ENCODE data around the gene GPR39.
A peak's percentile ranks its signal among the peaks of the same experiment; 100 is the strongest.

GPR39 gene

DNA sequence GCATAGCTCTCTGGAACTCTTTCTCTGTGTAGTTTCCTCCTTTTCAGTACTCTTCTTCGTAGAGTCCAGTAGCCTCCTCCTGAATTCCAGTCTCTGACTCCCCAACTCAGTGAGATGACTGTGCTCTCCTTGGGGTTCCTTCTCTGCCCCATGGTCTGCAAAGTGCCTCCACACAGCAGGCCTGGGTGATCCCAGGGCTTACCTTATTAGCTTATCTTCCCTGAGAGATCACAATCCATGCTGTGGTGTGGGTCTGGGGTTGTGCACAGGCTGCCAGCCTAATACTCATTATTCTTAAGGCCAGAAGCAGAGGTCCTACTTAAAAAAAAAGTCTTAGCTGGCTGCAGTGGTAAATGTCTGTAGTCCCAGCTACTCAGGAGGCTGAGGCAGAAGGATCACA lies 4.6 kb upstream of the GPR39 start:
- H3K4me3 ChIP-seq (ENCODE audit: low read depth, low read length) = no peak overlapping the region

GRCh38 chr2:132414081-132414480 lies 2.5 kb upstream of the GPR39 start:
- no peak overlapping the region for H3K4me3 ChIP-seq (ENCODE audit: low read depth, low read length)

DNA sequence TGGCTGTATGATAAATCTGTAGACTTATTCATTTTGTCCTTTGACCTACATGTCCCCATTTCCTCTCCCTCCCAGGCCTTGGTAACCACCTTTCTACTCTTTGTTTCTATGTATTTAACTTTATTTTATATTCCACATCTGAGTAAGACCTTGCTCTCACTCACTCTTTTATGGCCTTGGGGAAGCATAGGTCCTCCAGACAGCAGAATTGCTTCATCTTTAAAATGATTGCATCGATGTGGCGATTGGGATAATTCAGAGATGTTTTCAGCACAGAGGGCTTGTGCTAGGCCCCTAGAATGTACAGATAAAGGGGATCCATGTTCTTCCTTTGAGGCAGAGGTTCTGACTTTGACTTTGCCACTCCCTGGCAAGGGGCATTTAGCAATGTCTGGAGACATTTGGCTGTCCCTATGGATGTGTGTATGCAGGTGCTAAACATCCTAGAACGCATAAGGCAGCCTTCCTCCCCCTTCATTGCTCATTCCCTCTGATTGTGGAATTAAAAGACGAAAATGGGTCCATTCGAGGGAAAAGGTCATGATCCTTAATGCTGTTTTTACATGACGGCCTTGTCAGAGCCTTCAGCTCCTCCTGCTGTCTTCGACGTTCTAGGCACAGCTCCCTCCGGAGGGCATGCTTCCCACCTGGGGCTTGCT lies 1.2 kb upstream of the GPR39 start:
- H3K4me3 ChIP-seq (ENCODE audit: low read depth, low read length) = peak overlapping the region; percentile 47

GRCh38 chr2:132415915-132416722 lies 486 bp upstream of the GPR39 start:
- peak overlapping the region; percentile 47 for H3K4me3 ChIP-seq (ENCODE audit: low read depth, low read length)

- no peak overlapping the region for H3K4me3 ChIP-seq (ENCODE audit: low read depth, low read length)
Measured at GRCh38 chr2:132417430-132418035, 928 bp downstream of the GPR39 start.

DNA sequence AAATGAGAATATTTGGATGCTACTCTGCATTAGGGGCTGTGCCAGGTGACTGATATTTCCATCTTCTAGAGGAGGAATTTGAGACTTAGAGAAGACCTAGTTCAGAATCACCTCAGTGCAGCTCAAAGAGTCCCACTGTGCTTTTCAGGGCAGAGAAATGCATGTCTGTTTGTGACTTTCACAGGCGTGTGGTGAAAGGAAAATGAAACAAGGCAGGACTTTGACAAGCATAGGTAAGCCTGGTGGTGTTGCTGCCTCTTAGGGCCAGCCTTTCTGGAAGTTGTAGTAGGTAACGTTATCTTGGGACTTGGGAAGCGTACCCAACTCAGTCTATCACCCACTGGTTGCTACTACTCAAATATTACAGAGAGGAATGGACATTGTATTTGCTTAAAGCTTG lies 2.6 kb downstream of the GPR39 start:
- H3K4me3 ChIP-seq (ENCODE audit: low read depth, low read length) = no peak overlapping the region

DNA sequence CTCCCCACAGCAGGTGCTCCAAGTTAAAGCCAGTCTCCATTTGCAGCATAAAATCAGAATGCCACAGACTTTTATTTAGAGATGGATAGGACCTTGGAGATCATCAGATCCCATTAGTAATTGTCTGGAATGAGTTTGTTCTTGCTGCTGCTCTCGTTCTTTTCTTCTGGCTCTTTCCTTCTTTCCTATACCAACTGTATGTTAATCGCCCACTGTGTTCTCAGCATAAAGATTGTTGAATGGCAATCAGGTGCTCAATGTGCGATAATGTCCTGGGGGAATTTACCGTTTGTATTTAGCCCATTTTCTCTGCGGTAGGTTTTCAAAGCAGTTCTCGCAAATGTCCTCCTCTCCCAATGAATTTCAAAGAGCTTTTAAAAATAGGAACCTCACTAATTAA lies 3.3 kb downstream of the GPR39 start:
- no peak overlapping the region for H3K4me3 ChIP-seq (ENCODE audit: low read depth, low read length)

DNA sequence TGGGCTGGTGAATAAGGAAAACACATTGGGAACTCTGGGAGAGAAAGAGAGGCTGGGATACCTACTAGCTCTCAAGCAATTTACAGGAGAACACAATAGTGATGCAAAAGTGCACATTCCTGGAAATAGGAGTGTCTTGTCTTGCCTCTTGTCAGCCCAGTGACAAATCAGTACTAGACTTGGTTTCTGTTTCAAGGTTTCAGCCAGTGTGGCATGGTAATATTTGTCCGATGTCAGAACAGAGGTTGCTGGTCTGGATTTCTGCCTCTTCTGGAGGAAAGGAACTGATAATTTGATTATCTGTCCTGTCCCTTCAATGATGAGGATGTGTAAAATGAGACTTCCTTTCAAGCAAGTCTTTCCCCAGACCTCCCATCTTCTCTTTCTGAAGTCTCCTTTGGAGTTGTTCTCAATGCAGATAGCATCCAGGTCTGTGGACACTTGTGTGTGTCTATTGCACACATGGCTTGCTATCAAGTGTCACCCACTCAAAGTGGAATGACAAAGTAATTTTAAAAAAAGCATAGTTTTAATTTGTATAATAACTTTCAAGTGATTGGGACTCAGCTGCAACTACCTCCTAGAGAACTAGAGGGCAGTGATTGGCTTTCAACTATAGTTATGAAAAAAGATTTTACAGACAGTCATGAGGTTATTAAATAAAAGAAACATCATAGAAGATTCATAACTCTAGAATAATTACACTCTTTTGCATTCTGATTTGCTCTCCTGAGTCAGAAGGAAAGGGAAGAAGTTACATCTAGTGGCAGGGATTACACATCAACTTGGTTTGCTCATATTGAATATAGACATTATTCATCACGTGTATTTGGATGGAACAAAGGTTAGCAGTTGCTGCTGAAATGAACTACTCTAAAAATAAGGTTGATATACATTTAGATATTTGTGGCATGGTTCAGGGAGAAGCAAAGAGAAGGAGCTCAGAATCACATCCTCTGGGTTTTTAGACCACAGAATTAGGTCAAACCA lies 4.5 kb downstream of the GPR39 start:
- no peak overlapping the region for H3K4me3 ChIP-seq (ENCODE audit: low read depth, low read length)

DNA sequence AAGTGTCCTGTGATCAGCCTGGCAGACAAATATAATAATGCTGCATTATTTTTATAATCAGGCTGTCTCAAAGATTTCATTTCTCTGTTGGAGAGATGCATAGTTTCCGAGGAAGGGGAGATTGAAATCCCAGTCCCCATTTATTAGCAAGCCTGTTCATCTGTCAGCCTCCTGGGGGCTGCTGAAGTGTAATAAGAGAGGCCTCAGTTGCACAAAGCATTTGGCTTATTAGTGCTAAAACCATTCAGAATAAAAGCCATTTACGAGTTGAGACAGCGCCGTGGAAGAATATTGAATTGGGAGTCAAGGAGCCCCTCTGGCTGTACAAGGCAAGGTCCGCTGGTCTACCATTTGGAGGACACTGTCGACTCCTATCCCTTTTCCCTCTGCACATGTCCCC lies 6.1 kb downstream of the GPR39 start:
- no peak overlapping the region for H3K4me3 ChIP-seq (ENCODE audit: low read depth, low read length)

- H3K4me3 ChIP-seq (ENCODE audit: low read depth, low read length) = no peak overlapping the region
Measured at GRCh38 chr2:132424526-132425121, 8.0 kb downstream of the GPR39 start.

DNA sequence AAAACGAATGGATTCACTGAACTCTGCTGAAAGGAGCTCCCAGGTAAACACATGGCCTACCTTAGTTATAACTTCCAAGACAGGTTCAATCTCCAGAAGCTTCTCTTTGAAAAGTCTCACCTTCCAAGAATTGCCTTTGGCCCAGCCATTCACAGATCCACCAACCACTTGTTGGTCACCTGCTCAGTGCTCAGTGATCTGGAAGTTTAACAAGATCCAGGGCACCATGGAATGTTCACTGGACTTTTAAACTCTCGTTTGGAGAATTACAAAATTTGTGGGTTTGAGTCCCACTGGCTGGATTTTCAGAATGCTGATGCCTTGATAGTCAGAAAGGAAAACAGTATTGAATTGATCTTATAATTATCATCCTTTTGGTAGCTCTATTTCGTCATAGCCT lies 9.4 kb downstream of the GPR39 start:
- H3K4me3 ChIP-seq (ENCODE audit: low read depth, low read length) = no peak overlapping the region

DNA sequence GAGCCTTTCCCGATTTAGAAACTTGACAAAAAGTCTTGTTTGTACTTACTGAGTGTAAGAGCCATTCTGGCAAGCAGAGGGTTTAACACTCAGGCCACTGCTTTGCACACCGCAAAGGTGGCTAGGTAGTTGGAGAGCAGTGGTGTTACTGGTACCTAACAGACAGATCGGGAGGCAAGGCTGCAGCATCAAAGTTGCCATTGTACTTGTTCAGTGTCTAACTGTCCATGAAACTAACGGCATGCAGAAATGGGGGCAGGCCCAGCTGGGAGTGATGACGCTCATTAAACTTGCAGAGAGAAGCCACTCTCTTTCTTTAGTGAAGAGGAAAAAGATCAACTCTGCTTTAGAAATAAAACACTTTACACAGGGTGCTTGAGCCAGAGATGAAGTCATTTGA lies 10.1 kb downstream of the GPR39 start:
- H3K4me3 ChIP-seq (ENCODE audit: low read depth, low read length) = no peak overlapping the region

DNA sequence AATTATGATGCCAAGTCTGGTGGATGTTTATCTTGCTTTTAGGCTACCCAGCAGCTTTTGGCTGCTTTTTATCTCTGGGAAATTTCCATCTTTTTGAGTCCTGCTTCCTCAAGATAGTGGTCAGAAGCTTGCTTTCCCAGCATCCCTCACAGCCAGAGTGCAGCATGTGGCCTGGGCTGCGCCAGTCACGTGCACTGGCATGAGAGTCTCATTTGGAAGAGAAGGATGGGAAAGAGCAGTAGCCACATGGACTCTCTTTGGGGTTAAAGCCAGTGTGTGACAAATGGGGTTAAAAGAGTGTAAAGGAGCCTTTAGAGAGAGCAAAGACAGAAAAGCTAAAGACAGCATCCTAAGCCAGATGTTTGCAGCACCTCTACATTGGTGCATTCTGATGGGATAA lies 12.7 kb downstream of the GPR39 start:
- H3K4me3 ChIP-seq (ENCODE audit: low read depth, low read length) = no peak overlapping the region

DNA sequence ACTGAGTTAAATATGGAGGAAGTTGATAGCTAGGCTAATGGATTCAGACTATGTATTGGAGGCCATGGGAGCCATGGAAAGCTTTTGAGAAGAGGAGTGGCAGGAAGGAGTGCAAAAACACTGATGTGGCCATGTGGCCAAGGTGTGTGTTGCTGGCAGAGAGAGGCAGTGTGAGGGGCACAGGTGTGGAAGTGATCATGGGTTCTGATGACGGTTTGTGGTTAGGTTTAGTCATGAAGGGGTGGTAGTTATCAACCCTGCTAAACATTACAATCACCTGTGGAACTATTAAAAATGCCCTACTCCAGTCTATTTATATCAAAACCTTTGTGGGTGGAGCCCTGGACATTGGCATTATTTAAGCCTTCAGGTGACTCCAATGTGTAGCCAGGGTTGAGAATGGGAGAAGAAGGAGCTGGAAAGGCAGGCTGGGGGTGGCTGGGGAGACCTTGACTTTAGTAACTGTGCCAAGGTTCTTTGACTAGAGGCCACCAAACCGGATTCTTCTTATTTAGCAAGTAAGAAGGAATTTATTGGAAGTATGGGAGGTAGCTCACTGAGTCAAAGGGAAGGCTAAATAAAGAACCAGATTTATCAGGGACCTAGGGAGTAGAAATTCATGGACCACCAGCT lies 13.5 kb downstream of the GPR39 start:
- no peak overlapping the region for H3K4me3 ChIP-seq (ENCODE audit: low read depth, low read length)

DNA sequence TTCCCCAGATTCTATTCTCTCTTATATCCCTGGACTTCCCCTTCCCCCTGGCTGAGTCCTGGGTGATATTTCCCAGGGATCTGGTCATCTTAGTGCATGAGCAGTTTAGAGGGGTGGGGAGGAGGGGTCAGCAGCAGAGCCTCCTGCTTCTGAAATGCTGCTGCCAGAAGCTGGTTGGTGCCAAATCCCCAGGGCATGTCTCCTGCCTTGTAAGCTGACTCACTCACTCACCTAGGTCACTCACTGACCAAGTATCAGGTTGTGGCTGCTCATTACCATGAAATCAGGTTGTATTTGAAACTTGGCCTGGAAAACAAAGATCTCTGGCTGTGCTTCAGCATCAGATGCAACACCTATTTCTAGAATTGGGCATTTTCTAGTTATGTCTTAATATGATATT lies 14.3 kb downstream of the GPR39 start:
- no peak overlapping the region for H3K4me3 ChIP-seq (ENCODE audit: low read depth, low read length)

DNA sequence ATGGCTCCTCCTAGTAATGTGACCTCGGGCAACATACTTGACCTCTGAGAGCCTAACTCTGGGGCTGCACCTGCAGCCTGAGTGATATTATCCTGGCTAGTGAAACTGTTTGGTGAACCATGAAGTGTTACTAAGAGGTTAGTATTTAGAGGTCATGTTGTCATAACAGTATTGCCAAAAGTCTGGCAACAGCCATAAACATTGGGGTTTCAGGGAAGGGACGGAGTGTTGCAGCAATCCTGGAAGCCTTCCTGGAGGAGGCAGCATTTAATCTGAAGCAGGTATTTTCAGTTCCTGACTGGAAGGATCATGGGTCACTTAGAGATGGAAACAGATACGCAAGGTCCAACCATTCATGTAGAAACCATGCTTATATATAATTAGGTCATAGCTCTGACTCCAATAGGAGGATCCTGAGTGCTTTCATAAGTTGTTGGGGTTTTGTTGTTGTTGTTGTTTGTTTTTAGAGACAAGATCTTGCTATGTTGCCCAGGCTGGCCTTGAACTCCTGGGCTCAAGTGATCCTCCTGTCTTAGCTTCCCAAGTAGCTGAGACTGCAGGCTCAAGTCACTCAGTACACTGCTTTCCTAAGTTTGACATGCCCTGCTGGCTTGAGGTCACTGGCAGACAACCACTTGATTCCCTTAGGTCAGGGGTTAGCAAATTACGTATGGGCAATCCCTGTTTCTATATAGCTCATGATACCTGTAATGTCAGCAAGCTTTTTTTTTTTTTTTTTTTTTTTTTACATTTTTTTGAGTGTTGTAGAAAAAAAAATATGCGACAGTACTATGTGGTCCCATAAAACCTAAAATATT lies 21.5 kb downstream of the GPR39 start:
- no peak overlapping the region for H3K4me3 ChIP-seq (ENCODE audit: low read depth, low read length)

- H3K4me3 ChIP-seq (ENCODE audit: low read depth, low read length) = no peak overlapping the region
Measured at GRCh38 chr2:132438691-132439090, 22.1 kb downstream of the GPR39 start.

- no peak overlapping the region for H3K4me3 ChIP-seq (ENCODE audit: low read depth, low read length)
Measured at GRCh38 chr2:132439703-132440398, 23.2 kb downstream of the GPR39 start.

DNA sequence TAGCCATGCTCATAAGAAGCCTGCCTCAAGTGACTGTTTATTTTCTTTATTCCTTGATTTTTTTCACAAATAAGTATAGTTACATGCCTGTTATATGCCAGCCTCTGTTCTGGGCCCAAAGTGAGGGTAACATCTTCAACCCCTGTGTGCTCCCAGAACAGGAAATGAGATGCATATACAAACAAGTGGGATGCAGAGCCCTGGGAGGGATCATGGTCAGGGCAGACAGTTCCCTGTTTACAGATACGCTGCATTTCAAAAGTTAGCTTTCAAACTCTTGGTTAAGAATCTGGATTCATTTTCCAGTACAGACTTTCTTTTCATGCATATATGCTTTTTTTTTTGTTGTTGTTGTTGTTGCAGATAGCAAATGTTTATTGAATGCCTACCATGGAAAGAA lies 24.4 kb downstream of the GPR39 start:
- H3K4me3 ChIP-seq (ENCODE audit: low read depth, low read length) = no peak overlapping the region
